Esophagus muscularis mucosa (tissue), 3 donors: ENCODE data around the gene SCUBE2.

Experiments
- CTCF ChIP-seq, 3 experiments: fragments of 200-600 bp in 2 of 3; fragments of 450-650 bp in 1 of 3; sonication (generic) in 2 of 3; IDR thresholded peaks; one replicate each; pipeline ENCODE4 v1.5.1; 2017 to 2019; ENCODE audit warnings: antibody characterized with exemption in 3 of 3, mild to moderate bottlenecking in 2 of 3, moderate library complexity in 1 of 3
- POLR2A ChIP-seq: fragments of 450-650 bp; IDR thresholded peaks from one replicate; pipeline ENCODE4 v1.6.1; 2017; ENCODE audit warnings: antibody characterized with exemption, moderate library complexity, mild to moderate bottlenecking, low read depth
- POLR2AphosphoS5 ChIP-seq, 2 donors: sonication (generic); formaldehyde crosslinking; IDR thresholded peaks; one replicate each; pipeline ENCODE4 v1.6.1; 2017; ENCODE audit warnings: antibody characterized with exemption in 2 of 2

GRCh38 chr11:9130297-9130696 lies 38.9 kb upstream of the SCUBE2 start:
- TF ChIP-seq POLR2A (no peak), CTCF (IDR thresholded peaks at IDR 0.05) (no peak), POLR2AphosphoS5 (IDR thresholded peaks at IDR 0.05) (no peak)
